IMR-90 (cell line): ENCODE measurements around the gene TMPRSS12. TPM values are rescaled to one million over a fixed set of nuclear protein-coding genes. Genes with fewer than 3 reads are reported as not detected.

Experiments
- ATAC-seq: fragments of 200-7000 bp; cut with Tn5 transposase; 2 replicates; pipeline ENCODE4 v1.9.1; 2020; ENCODE audit warnings: low read depth, mild to moderate bottlenecking, moderate library complexity
- BruUV-seq: library from RNA; stranded (reverse); fragments of 400-500 nt; replicated peaks from 2 replicates; lab custom pipeline; 2021; lab: Mats Ljungman, UMichigan
- CTCF ChIA-PET: fragments of 300-600 bp; formaldehyde crosslinking; extraction: SDS; loops from one replicate; lab custom pipeline; 2021; ENCODE audit warnings: antibody characterized with exemption; lab: Yijun Ruan, JAX
- POLR2A ChIA-PET: fragments of 300-600 bp; sonication (Branson Sonifier 250); formaldehyde crosslinking; loops from one replicate; lab custom pipeline; 2022; ENCODE audit warnings: antibody characterized with exemption; ENCODE audit not compliant: unreplicated experiment; lab: Charles Lee
- DNase-seq: peaks from one replicate; pipeline ENCODE4 v3.0.0; 2013
- H2AFZ ChIP-seq: replicated peaks from 2 replicates; pipeline ENCODE3; 2013; ENCODE audit warnings: low read length, mild to moderate bottlenecking; ENCODE audit not compliant: poor library complexity
- H2AK5ac ChIP-seq: 2 replicates; pipeline ENCODE4 v1.6.1; 2013; ENCODE audit warnings: low read depth, low read length, inconsistent platforms
- H2AK9ac ChIP-seq: replicated peaks from 2 replicates; pipeline ENCODE3; 2013; ENCODE audit warnings: mild to moderate bottlenecking, low read depth, low read length, moderate library complexity; ENCODE audit not compliant: poor library complexity
- H2BK120ac ChIP-seq: 2 replicates; pipeline ENCODE4 v1.6.1; 2013; ENCODE audit warnings: low read depth, low read length, inconsistent platforms
- H2BK15ac ChIP-seq: 3 replicates; pipeline ENCODE4 v1.6.1; 2013; ENCODE audit warnings: low read depth, low read length, inconsistent platforms
- H2BK20ac ChIP-seq: 2 replicates; pipeline ENCODE4 v1.6.1; 2013; ENCODE audit warnings: low read depth, mild to moderate bottlenecking, inconsistent platforms, low read length, moderate library complexity
- H2BK5ac ChIP-seq: 2 replicates; pipeline ENCODE4 v1.6.1; 2013; ENCODE audit warnings: mild to moderate bottlenecking, low read depth, low read length, inconsistent platforms; ENCODE audit not compliant: poor library complexity, severe bottlenecking
- H3K14ac ChIP-seq: replicated peaks from 2 replicates; pipeline ENCODE4 v1.6.1; 2013; ENCODE audit warnings: low read depth, low read length, inconsistent platforms
- H3K18ac ChIP-seq: 2 replicates; pipeline ENCODE4 v1.6.1; 2013; ENCODE audit warnings: low read depth, low read length, control low read depth
- H3K23ac ChIP-seq: 2 replicates; pipeline ENCODE4 v1.6.1; 2013; ENCODE audit warnings: low read depth, low read length, inconsistent platforms
- H3K27ac ChIP-seq: 2 replicates; pipeline ENCODE4 v1.5.1; 2013; ENCODE audit warnings: mild to moderate bottlenecking, control low read depth, low read length; ENCODE audit not compliant: insufficient read depth
- H3K27me3 ChIP-seq: 2 replicates; pipeline ENCODE4 v1.6.1; 2013; ENCODE audit warnings: low read length; ENCODE audit not compliant: control insufficient read depth, insufficient read depth
- H3K36me3 ChIP-seq: 2 replicates; pipeline ENCODE4 v1.6.1; 2013; ENCODE audit warnings: low read length, mixed read lengths; ENCODE audit not compliant: control insufficient read depth, insufficient read depth
- H3K4ac ChIP-seq: 2 replicates; pipeline ENCODE4 v1.6.1; 2013; ENCODE audit warnings: low read depth, low read length, inconsistent platforms
- H3K4me1 ChIP-seq: 2 replicates; pipeline ENCODE4 v1.6.1; 2013; ENCODE audit warnings: low read length, mixed read lengths; ENCODE audit not compliant: control insufficient read depth, insufficient read depth
- H3K4me2 ChIP-seq: 2 replicates; pipeline ENCODE4 v1.6.1; 2013; ENCODE audit warnings: low read depth, mild to moderate bottlenecking, control low read depth, low read length, moderate library complexity
- H3K4me3 ChIP-seq: 2 replicates; pipeline ENCODE4 v1.5.1; 2013; ENCODE audit warnings: low read depth, mild to moderate bottlenecking, control low read depth, low read length, moderate library complexity; ENCODE audit not compliant: insufficient read depth
- H3K56ac ChIP-seq: 2 replicates; pipeline ENCODE4 v1.6.1; 2013; ENCODE audit warnings: low read length, inconsistent platforms; ENCODE audit not compliant: insufficient read depth; ENCODE audit errors: extremely low read depth
- H3K79me1 ChIP-seq, 2 experiments: 2 replicates each; pipeline ENCODE4 v1.6.1; 2013; ENCODE audit warnings: low read length in 2 of 2, inconsistent platforms in 1 of 2, low read depth in 1 of 2
- H3K9ac ChIP-seq: 2 replicates; pipeline ENCODE4 v1.6.1; 2013; ENCODE audit warnings: low read depth, low read length, control low read depth
- H3K9me1 ChIP-seq: 2 replicates; pipeline ENCODE4 v1.6.1; 2013; ENCODE audit warnings: low read length, inconsistent platforms; ENCODE audit not compliant: insufficient read depth
- H3K9me3 ChIP-seq: 2 replicates; pipeline ENCODE4 v1.6.1; 2013; ENCODE audit warnings: low read length; ENCODE audit not compliant: control insufficient read depth, insufficient read depth
- H4K20me1 ChIP-seq: 2 replicates; pipeline ENCODE4 v1.6.1; 2013; ENCODE audit warnings: low read length, inconsistent platforms; ENCODE audit not compliant: insufficient read depth
- H4K5ac ChIP-seq: 2 replicates; pipeline ENCODE4 v1.6.1; 2013; ENCODE audit warnings: mild to moderate bottlenecking, low read depth, low read length, control low read depth
- H4K8ac ChIP-seq, 2 experiments: 2 replicates each; pipeline ENCODE4 v1.6.1; 2013; ENCODE audit warnings: low read depth in 2 of 2, low read length in 2 of 2, control low read depth in 1 of 2, inconsistent platforms in 1 of 2
- H4K91ac ChIP-seq: 2 replicates; pipeline ENCODE4 v1.6.1; 2013; ENCODE audit warnings: low read depth, low read length, inconsistent platforms; ENCODE audit not compliant: insufficient read depth
- BHLHE40 ChIP-seq: fragments of 150-350 bp; IDR thresholded peaks from 2 replicates; pipeline ENCODE4 v1.6.1; 2016; ENCODE audit warnings: mild to moderate bottlenecking, low read depth, low read length
- MAZ ChIP-seq: IDR thresholded peaks from 2 replicates; pipeline ENCODE4 v1.6.1; 2012; ENCODE audit warnings: low read depth, mild to moderate bottlenecking, low read length, improper control_type of control experiment, moderate library complexity, borderline replicate concordance
- RCOR1 ChIP-seq: IDR thresholded peaks from 2 replicates; pipeline ENCODE4 v1.6.1; 2012; ENCODE audit warnings: mild to moderate bottlenecking, low read length, improper control_type of control experiment; ENCODE audit not compliant: insufficient replicate concordance
- WGBS, 2 experiments: methylation state at CpG; one replicate each; pipeline versions ENCODE4 v1.1.5 to v1.1.7; 2013; ENCODE audit warnings: missing lambda C conversion rate in 2 of 2; ENCODE audit not compliant: insufficient read length in 1 of 2; ENCODE audit errors: extremely low coverage in 2 of 2; 5-methylcytosine and 5-hydroxymethylcytosine counted together
- dilution Hi-C: fragments of 300-500 bp; cut with HindIII; formaldehyde crosslinking; loops from one replicate; pipeline ENCODE4 v1.14.3; 2018; ENCODE audit warnings: low sequenced_read_pairs; ENCODE audit not compliant: unreplicated experiment
- in situ Hi-C: fragments of 300-500 bp; cut with MboI; formaldehyde crosslinking; loops from 3 replicates; pipeline ENCODE4 v1.14.3; 2019; ENCODE audit warnings: low sequenced_read_pairs, inconsistent platforms, mixed read lengths
- intact Hi-C: fragments of 100-400 bp; cut with micrococcal nuclease; formaldehyde crosslinking; loops from 2 replicates; pipeline ENCODE4 v1.10.0; 2022
- polyA plus RNA-seq, 3 experiments: library from polyadenylated mRNA; depleted of rRNA; stranded (reverse); fragments of >200 nt; gene quantifications; 2 replicates each; pipeline ENCODE4 v1.2.3, GENCODE V29; 2012; ENCODE audit warnings: low replicate concordance in 1 of 3
- total RNA-seq: library from RNA; depleted of rRNA; stranded (reverse); fragments of >200 nt; gene quantifications from 2 replicates; pipeline ENCODE4 v1.2.3, GENCODE V29; 2012

Gene TMPRSS12
- total and polyA plus RNA-seq, 2 of the 4 experiments (the other 2 are of a cell fraction): not detected

DNA sequence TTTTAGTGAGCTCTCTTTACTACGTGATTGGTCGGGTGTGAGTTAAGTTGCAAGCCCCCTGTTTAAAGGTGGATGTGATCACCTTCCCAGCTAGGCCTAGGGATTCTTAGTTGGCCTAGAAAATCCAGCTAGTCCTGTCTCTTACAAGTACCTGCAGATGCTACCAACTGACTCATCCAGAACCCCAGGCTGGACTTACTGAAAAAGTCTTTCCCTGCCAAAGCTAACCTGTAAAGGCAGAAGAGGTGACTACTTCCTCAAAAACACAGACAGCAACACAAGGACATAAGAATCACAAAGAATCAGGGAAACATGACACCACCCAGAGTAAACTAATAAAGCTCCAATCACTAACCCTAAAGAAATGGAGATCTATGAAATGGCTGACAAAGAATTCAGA is 70.5 kb downstream of the TMPRSS12 start:
- H4K20me1 ChIP-seq: no peaks in the 10 kb centered on the region
- H4K5ac ChIP-seq: no peak overlapping the region
- no peak overlapping the region for H2AK5ac ChIP-seq
- H4K8ac ChIP-seq: no peak overlapping the region
- TF ChIP-seq MAZ (no peak), RCOR1 (no peak), BHLHE40 (no peak)
- no peak overlapping the region for H3K4me2 ChIP-seq
- H3K9ac ChIP-seq: no peak overlapping the region
- peaks cover 43% of the 10 kb centered on the region for H3K9me3 ChIP-seq
- H3K27me3 ChIP-seq: no peaks in the 10 kb centered on the region
- CTCF ChIA-PET: no interaction called here
- in situ Hi-C loops (no loop called here), intact Hi-C loops (loop anchor here (1.0 kb wide), 1 partner anchor 29 kb away; no protein-coding TSS in a partner anchor), dilution Hi-C loops (no loop called here)
- no peak overlapping the region for H3K14ac ChIP-seq
- H2BK15ac ChIP-seq: no peak overlapping the region
- no peak overlapping the region for H3K4ac ChIP-seq
- ATAC-seq: no peak
- BruUV-seq: no TSS peak
- H3K27ac ChIP-seq: no peak overlapping the region
- H4K91ac ChIP-seq: no peak overlapping the region
- no peak overlapping the region for H3K4me3 ChIP-seq
- H2AFZ ChIP-seq: no peak overlapping the region
- no peak overlapping the region for H2BK20ac ChIP-seq
- H3K56ac ChIP-seq: no peak overlapping the region
- no peak overlapping the region for H3K23ac ChIP-seq
- no peak overlapping the region for H2BK120ac ChIP-seq
- WGBS, 2 experiments: no CpG with 5 or more reads among the region's 2 CpGs
- H3K79me1 ChIP-seq: no peaks in the 10 kb centered on the region
- H3K36me3 ChIP-seq: no peaks in the 10 kb centered on the region
- no peak for DNase-seq
- no peak overlapping the region for H2AK9ac ChIP-seq
- no peaks in the 10 kb centered on the region for H3K9me1 ChIP-seq
- peaks cover under 1% of the 10 kb centered on the region; the same call in 1 of the 2 replicates for H3K4me1 ChIP-seq
- no peak overlapping the region for H2BK5ac ChIP-seq
- POLR2A ChIA-PET: no interaction called here
- H3K18ac ChIP-seq: no peak overlapping the region
